GM18499 (cell line): ENCODE data around the gene DTD1.

Source experiments
- ATAC-seq: cut with Tn5 transposase; IDR thresholded peaks from one replicate; pipeline ENCODE4 v1.9.1; 2021; ENCODE audit warnings: moderate number of reproducible peaks; ENCODE audit not compliant: insufficient read depth, unreplicated experiment

The DTD1 gene

GRCh38 chr20:18698735-18699380 lies 111.0 kb downstream of the DTD1 start:
- no peak for ATAC-seq

- no peak for ATAC-seq
Measured at GRCh38 chr20:18701969-18702368, 114.1 kb downstream of the DTD1 start.

- ATAC-seq = no peak
Measured at GRCh38 chr20:18702736-18703135, 114.9 kb downstream of the DTD1 start.

- no peak for ATAC-seq
Measured at GRCh38 chr20:18705490-18705889, 117.6 kb downstream of the DTD1 start.

GRCh38 chr20:18705910-18706309 lies 118.1 kb downstream of the DTD1 start:
- no peak for ATAC-seq

GRCh38 chr20:18712131-18712530 lies 124.3 kb downstream of the DTD1 start:
- ATAC-seq = no peak

- no peak for ATAC-seq
Measured at GRCh38 chr20:18712882-18713281, 125.0 kb downstream of the DTD1 start.

GRCh38 chr20:18715564-18715963 lies 127.7 kb downstream of the DTD1 start:
- no peak for ATAC-seq

GRCh38 chr20:18717062-18717461 lies 129.2 kb downstream of the DTD1 start:
- ATAC-seq = no peak

- no peak for ATAC-seq
Measured at GRCh38 chr20:18718129-18718528, 130.3 kb downstream of the DTD1 start.

- no peak for ATAC-seq
Measured at GRCh38 chr20:18719426-18719825, 131.6 kb downstream of the DTD1 start.

GRCh38 chr20:18721551-18722115 lies 133.8 kb downstream of the DTD1 start:
- no peak for ATAC-seq

GRCh38 chr20:18722371-18722770 lies 134.5 kb downstream of the DTD1 start:
- ATAC-seq = no peak

- ATAC-seq = no peak
Measured at GRCh38 chr20:18724077-18724476, 136.2 kb downstream of the DTD1 start.

- ATAC-seq = no peak
Measured at GRCh38 chr20:18724788-18725464, 137.1 kb downstream of the DTD1 start.

GRCh38 chr20:18727032-18727508 lies 139.2 kb downstream of the DTD1 start:
- ATAC-seq = no peak

- ATAC-seq = peak; percentile 81
Measured at GRCh38 chr20:18728165-18728869, 140.5 kb downstream of the DTD1 start.

GRCh38 chr20:18728870-18729224 lies 141.0 kb downstream of the DTD1 start:
- ATAC-seq = peak; percentile 29

GRCh38 chr20:18729231-18729825 lies 141.5 kb downstream of the DTD1 start:
- no peak for ATAC-seq

- ATAC-seq = no peak
Measured at GRCh38 chr20:18731940-18732339, 144.1 kb downstream of the DTD1 start.
